Hepatocyte (in vitro differentiated cells): ENCODE data around the gene SALL1. TPM values are rescaled to one million over a fixed set of nuclear protein-coding genes. Genes with fewer than 3 reads are reported as not detected.

Experiments
- DNase-seq: peaks from one replicate; pipeline ENCODE4 v3.0.0-alpha.2; 2016; ENCODE audit warnings: low spot score
- H2AFZ ChIP-seq: fragments of 200-600 bp; sonication (generic); 2 replicates; pipeline ENCODE4 v1.6.0; 2016; ENCODE audit warnings: antibody characterized with exemption, mild to moderate bottlenecking
- H3K27ac ChIP-seq: fragments of 200-600 bp; sonication (generic); 2 replicates; pipeline ENCODE4 v1.5.1; 2016; ENCODE audit warnings: mild to moderate bottlenecking
- H3K27me3 ChIP-seq: fragments of 200-600 bp; sonication (generic); 2 replicates; pipeline ENCODE4 v1.6.1; 2016
- H3K36me3 ChIP-seq: fragments of 200-600 bp; sonication (generic); replicated peaks from 2 replicates; pipeline ENCODE4 v1.5.1; 2016; ENCODE audit warnings: low read depth; ENCODE audit not compliant: insufficient read depth
- H3K4me1 ChIP-seq: fragments of 200-600 bp; sonication (generic); 2 replicates; pipeline ENCODE4 v1.5.1; 2016; ENCODE audit warnings: mild to moderate bottlenecking, moderate library complexity; ENCODE audit not compliant: insufficient read depth
- H3K4me2 ChIP-seq: fragments of 200-600 bp; sonication (generic); 2 replicates; pipeline ENCODE4 v1.6.0; 2016
- H3K4me3 ChIP-seq: fragments of 200-600 bp; sonication (generic); 2 replicates; pipeline ENCODE4 v1.5.1; 2016; ENCODE audit warnings: mild to moderate bottlenecking
- H3K79me2 ChIP-seq: fragments of 200-600 bp; sonication (generic); 2 replicates; pipeline ENCODE4 v1.6.0; 2017; ENCODE audit warnings: mild to moderate bottlenecking
- H3K9me2 ChIP-seq: fragments of 200-600 bp; sonication (generic); replicated peaks from 2 replicates; pipeline ENCODE4 v1.6.0; 2017; ENCODE audit warnings: mild to moderate bottlenecking; ENCODE audit not compliant: insufficient read depth
- H3K9me3 ChIP-seq: fragments of 200-600 bp; sonication (generic); 2 replicates; pipeline ENCODE4 v1.5.1; 2016; ENCODE audit warnings: low read depth, mild to moderate bottlenecking
- H4K20me1 ChIP-seq: fragments of 200-600 bp; sonication (generic); 2 replicates; pipeline ENCODE4 v1.6.0; 2016; ENCODE audit warnings: mild to moderate bottlenecking; ENCODE audit not compliant: insufficient read depth, poor library complexity, severe bottlenecking
- EZH2 ChIP-seq: fragments of 200-600 bp; sonication (generic); IDR thresholded peaks from 2 replicates; pipeline ENCODE4 v1.6.1; 2016; ENCODE audit warnings: antibody characterized with exemption, mild to moderate bottlenecking, borderline replicate concordance
- EZH2phosphoT487 ChIP-seq: fragments of 200-600 bp; sonication (generic); IDR thresholded peaks from one replicate; pipeline ENCODE4 v1.6.1; 2018; ENCODE audit warnings: antibody characterized with exemption, mild to moderate bottlenecking, low read depth, moderate library complexity; ENCODE audit not compliant: unreplicated experiment, severe bottlenecking
- WGBS: methylation state at CpG from one replicate; pipeline ENCODE4 v1.1.6; 2016; ENCODE audit warnings: low lambda C conversion rate; ENCODE audit errors: missing lambda C conversion rate; 5-methylcytosine and 5-hydroxymethylcytosine counted together
- polyA plus RNA-seq: library from polyadenylated mRNA; unstranded; fragments of >200 nt; fragmentation: Nextera tagmentation; extraction: Ambion mirVana; gene quantifications from 2 replicates; pipeline ENCODE4 v1.2.1, GENCODE V29; 2016
- total RNA-seq: library from RNA; depleted of rRNA; stranded (reverse); fragments of >200 nt; gene quantifications from 2 replicates; pipeline ENCODE4 v1.2.3, GENCODE V29; 2014
- TF ChIP-seq, protein P1 (sequence below): fragments of 200-600 bp; sonication (generic); IDR thresholded peaks from 2 replicates; pipeline ENCODE4 v1.5.1; 2016; ENCODE audit warnings: antibody characterized with exemption, mild to moderate bottlenecking; ENCODE audit not compliant: poor library complexity

The SALL1 gene
- total and polyA plus RNA-seq, 2 experiments from 2014 or later: 2.4 to 5.4 TPM

DNA sequence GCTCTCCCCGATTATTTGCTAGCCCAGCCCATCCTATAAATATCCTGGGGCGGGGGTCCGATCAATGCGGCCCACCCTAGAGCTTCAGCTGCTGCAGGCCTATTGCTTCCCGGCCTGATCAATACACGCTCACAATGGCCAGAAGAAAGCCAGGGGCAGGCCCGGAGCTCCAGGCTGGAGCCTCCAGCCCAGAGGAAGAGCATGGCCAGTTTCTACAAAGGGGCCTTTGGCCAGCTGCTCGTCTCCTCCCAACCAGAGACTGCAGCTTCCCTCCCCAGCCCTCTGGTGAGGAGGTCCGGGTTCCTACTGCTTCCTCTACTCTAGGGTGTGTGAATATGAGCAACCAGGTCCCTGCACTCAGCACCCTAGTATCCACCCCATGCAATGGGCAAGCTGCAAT lies 36.7 kb downstream of the SALL1 start:
- DNase-seq: no peak

DNA sequence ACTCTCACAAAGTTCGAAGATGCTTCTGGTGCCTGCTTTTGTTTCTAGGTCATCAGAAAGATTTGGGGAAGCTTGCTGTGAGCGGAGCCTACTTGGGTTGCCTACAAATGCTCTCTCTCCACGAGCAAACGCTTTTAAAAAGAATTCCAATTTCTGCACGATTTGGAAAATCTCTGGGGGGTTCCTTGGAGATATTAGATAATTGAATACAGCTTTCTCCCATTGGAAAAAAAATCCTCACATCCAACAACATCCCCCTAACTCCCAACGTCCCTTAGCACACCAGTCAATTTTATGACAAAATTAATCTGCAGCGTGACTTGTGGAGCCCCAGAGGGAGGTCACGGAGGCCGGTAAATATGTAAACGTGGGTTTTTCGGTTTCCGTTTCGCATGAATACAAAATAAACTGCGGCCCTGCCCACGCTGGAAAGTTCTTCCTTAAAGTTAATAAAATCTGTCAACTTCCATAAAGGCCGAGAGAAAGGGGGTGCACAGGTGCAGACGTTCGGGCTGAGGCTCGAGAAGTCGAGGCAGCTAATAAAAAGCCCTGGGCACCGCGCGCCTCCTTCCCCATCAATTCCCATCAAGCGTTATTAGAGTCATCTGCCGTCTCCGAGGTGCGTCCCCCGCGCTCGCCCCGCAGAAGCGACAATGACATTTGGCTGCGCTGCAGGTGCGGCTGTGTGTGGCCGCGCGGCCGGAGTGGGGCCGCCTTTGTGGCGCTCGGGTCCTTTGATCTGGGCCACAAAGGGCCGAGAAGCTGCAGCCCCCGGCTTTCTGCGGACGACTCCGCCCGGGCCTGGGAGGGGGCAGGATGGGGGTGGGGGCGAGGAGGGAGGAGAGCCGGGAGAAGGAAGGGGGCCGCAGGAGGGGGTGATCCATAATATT lies 37.6 kb downstream of the SALL1 start:
- Histone ChIP-seq H4K20me1 (no peaks in the 10 kb centered on the region), H3K27me3 (peaks cover 37% of the 10 kb centered on the region), H3K79me2 (no peaks in the 10 kb centered on the region), H3K4me2 (peak overlapping the region; percentile 86), H3K9me3 (no peaks in the 10 kb centered on the region), H3K4me1 (peaks cover 9% of the 10 kb centered on the region), H3K27ac (no peak overlapping the region), H2AFZ (peak overlapping the region; percentile 14), H3K36me3 (no peaks in the 10 kb centered on the region), H3K9me2 (no peaks in the 10 kb centered on the region), H3K4me3 (peak overlapping the region; percentile 22)
- no peak for DNase-seq
- 15% methylated on average over 46 of the region's 50 CpGs for WGBS
- TF ChIP-seq EZH2 (no peak), EZH2phosphoT487 (no peak)
- TF ChIP-seq, protein P1, sequence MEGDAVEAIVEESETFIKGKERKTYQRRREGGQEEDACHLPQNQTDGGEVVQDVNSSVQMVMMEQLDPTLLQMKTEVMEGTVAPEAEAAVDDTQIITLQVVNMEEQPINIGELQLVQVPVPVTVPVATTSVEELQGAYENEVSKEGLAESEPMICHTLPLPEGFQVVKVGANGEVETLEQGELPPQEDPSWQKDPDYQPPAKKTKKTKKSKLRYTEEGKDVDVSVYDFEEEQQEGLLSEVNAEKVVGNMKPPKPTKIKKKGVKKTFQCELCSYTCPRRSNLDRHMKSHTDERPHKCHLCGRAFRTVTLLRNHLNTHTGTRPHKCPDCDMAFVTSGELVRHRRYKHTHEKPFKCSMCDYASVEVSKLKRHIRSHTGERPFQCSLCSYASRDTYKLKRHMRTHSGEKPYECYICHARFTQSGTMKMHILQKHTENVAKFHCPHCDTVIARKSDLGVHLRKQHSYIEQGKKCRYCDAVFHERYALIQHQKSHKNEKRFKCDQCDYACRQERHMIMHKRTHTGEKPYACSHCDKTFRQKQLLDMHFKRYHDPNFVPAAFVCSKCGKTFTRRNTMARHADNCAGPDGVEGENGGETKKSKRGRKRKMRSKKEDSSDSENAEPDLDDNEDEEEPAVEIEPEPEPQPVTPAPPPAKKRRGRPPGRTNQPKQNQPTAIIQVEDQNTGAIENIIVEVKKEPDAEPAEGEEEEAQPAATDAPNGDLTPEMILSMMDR: no peak

More for the DNA sequence above, 36.7 kb downstream of the SALL1 start:
- Histone ChIP-seq H3K4me2 (no peak overlapping the region), H3K9me2 (no peaks in the 10 kb centered on the region), H3K36me3 (no peaks in the 10 kb centered on the region), H3K4me1 (peaks cover 14% of the 10 kb centered on the region), H4K20me1 (no peaks in the 10 kb centered on the region), H3K4me3 (no peak overlapping the region), H3K27me3 (peaks cover 37% of the 10 kb centered on the region), H3K9me3 (no peaks in the 10 kb centered on the region), H2AFZ (no peak overlapping the region), H3K27ac (no peak overlapping the region), H3K79me2 (no peaks in the 10 kb centered on the region)
- TF ChIP-seq, protein P1: no peak
- TF ChIP-seq EZH2 (no peak), EZH2phosphoT487 (no peak)
- WGBS: 71% methylated on average over 9 of the region's 9 CpGs

DNA sequence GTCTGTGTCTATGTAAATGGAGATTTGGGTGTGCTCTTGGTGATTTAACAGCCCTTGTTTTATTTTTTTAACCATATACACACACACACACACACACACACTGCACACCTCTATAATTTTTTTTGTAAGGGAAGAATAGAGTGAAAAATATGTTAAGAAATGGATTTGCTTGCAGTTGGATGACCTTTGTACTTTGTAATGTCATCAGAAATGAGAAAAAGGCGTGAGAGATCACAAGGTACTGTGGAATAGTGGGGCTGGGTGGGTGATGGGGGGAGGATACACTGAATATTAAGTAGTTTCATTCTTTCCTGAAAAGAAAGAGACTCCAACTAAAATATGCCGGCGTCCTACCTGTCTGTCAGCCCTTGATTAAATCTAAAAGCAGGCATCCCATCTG lies 38.7 kb downstream of the SALL1 start:
- TF ChIP-seq EZH2: no peak
- no peak for TF ChIP-seq EZH2phosphoT487
- TF ChIP-seq, protein P1: no peak
- WGBS: 65% methylated on average over 3 of the region's 3 CpGs
- Histone ChIP-seq H3K79me2 (no peaks in the 10 kb centered on the region), H3K36me3 (no peaks in the 10 kb centered on the region), H3K27me3 (peaks cover 37% of the 10 kb centered on the region), H2AFZ (no peak overlapping the region), H3K4me2 (no peak overlapping the region), H3K27ac (peak overlapping the region; percentile 8), H3K9me2 (no peaks in the 10 kb centered on the region), H3K4me1 (peaks cover 9% of the 10 kb centered on the region), H3K9me3 (no peaks in the 10 kb centered on the region), H4K20me1 (no peaks in the 10 kb centered on the region), H3K4me3 (no peak overlapping the region)
- DNase-seq: no peak
